Hepatic stellate cell (primary cell): ENCODE results near the gene C13orf42.

Experiments
- DNase-seq: peaks from one replicate; pipeline ENCODE4 v3.0.0; 2011; ENCODE audit warnings: low spot score

C13orf42 gene

GRCh38 chr13:51111174-51111573 lies at the start of gene C13orf42:
Gene C13orf42 (minus strand): TSS chr13:51111274. CDS start chr13:51111209, 65 bp downstream.
- no peak for DNase-seq

- DNase-seq: no peak
Measured at GRCh38 chr13:51158880-51159518, 47.9 kb upstream of the C13orf42 start.

- DNase-seq: no peak
Measured at GRCh38 chr13:51158365-51158764, 47.3 kb upstream of the C13orf42 start.

- no peak for DNase-seq
Measured at GRCh38 chr13:51156648-51157047, 45.6 kb upstream of the C13orf42 start.

GRCh38 chr13:51155776-51156515 lies 44.9 kb upstream of the C13orf42 start:
- DNase-seq: no peak

GRCh38 chr13:51155161-51155560 lies 44.1 kb upstream of the C13orf42 start:
- no peak for DNase-seq

- DNase-seq: peak; percentile 32
Measured at GRCh38 chr13:51154029-51154555, 43.0 kb upstream of the C13orf42 start.

- no peak for DNase-seq
Measured at GRCh38 chr13:51153527-51153926, 42.5 kb upstream of the C13orf42 start.

- no peak for DNase-seq
Measured at GRCh38 chr13:51152701-51153100, 41.6 kb upstream of the C13orf42 start.

GRCh38 chr13:51151463-51151862 lies 40.4 kb upstream of the C13orf42 start:
- DNase-seq: no peak

- DNase-seq: peak; percentile 43
Measured at GRCh38 chr13:51148952-51149573, 38.0 kb upstream of the C13orf42 start.

GRCh38 chr13:51148223-51148951 lies 37.3 kb upstream of the C13orf42 start:
- no peak for DNase-seq

GRCh38 chr13:51147732-51148131 lies 36.7 kb upstream of the C13orf42 start:
- DNase-seq: no peak

GRCh38 chr13:51146667-51147066 lies 35.6 kb upstream of the C13orf42 start:
- no peak for DNase-seq

GRCh38 chr13:51137250-51137649 lies 26.2 kb upstream of the C13orf42 start:
- no peak for DNase-seq

GRCh38 chr13:51136276-51136980 lies 25.4 kb upstream of the C13orf42 start:
- DNase-seq: no peak

- DNase-seq: no peak
Measured at GRCh38 chr13:51134763-51135365, 23.8 kb upstream of the C13orf42 start.

GRCh38 chr13:51130348-51130747 lies 19.3 kb upstream of the C13orf42 start:
- no peak for DNase-seq

- peak; percentile 47 for DNase-seq
Measured at GRCh38 chr13:51125495-51126226, 14.6 kb upstream of the C13orf42 start.

- DNase-seq: no peak
Measured at GRCh38 chr13:51122868-51123566, 11.9 kb upstream of the C13orf42 start.
